HepG2 (cell line): Measurements from ENCODE around the gene MRPL50. TPM values are rescaled to one million over a fixed set of nuclear protein-coding genes. Genes with fewer than 3 reads are reported as not detected.
A peak's percentile ranks its signal among the peaks of the same experiment; 100 is the strongest.

Source experiments
- ARID2 ChIP-seq: sonication (generic); formaldehyde crosslinking; IDR thresholded peaks from 2 replicates; pipeline ENCODE4 v1.8.1; 2022; ENCODE audit warnings: mild to moderate bottlenecking, missing genetic modification reagents, borderline replicate concordance
- ARID3A ChIP-seq: IDR thresholded peaks from 2 replicates; pipeline ENCODE4 v1.6.1; 2012; ENCODE audit warnings: low read depth, low read length, improper control_type of control experiment
- FOXP4 ChIP-seq: sonication (generic); formaldehyde crosslinking; IDR thresholded peaks from 2 replicates; pipeline ENCODE4 v1.4.0; 2020; ENCODE audit warnings: missing genetic modification reagents
- MZF1 ChIP-seq: sonication (generic); formaldehyde crosslinking; IDR thresholded peaks from 2 replicates; pipeline ENCODE4 v1.8.1; 2023; ENCODE audit warnings: mild to moderate bottlenecking, missing genetic modification reagents, borderline replicate concordance
- NFIC ChIP-seq: IDR thresholded peaks from 2 replicates; pipeline ENCODE4 v1.6.1; 2012; ENCODE audit warnings: mild to moderate bottlenecking, low read length, inconsistent platforms
- NKX3-1 ChIP-seq: sonication (generic); formaldehyde crosslinking; IDR thresholded peaks from 2 replicates; pipeline ENCODE4 v1.5.0; 2020; ENCODE audit warnings: missing genetic modification reagents
- PLSCR1 ChIP-seq: sonication (generic); formaldehyde crosslinking; IDR thresholded peaks from 2 replicates; pipeline ENCODE4 v1.5.0; 2020; ENCODE audit warnings: missing genetic modification reagents, mild to moderate bottlenecking, borderline replicate concordance
- RNF219 ChIP-seq: sonication (generic); formaldehyde crosslinking; IDR thresholded peaks from 2 replicates; pipeline ENCODE4 v1.5.0; 2020; ENCODE audit warnings: mild to moderate bottlenecking, missing genetic modification reagents
- RXRA ChIP-seq: sonication (generic); formaldehyde crosslinking; IDR thresholded peaks from 2 replicates; pipeline ENCODE4 v1.5.1; 2020; ENCODE audit warnings: missing genetic modification reagents
- SKIL ChIP-seq: sonication (generic); formaldehyde crosslinking; IDR thresholded peaks from 2 replicates; pipeline ENCODE4 v1.8.0; 2022; ENCODE audit warnings: missing genetic modification reagents, mild to moderate bottlenecking, moderate library complexity, borderline replicate concordance
- SNAPC5 ChIP-seq: sonication (generic); formaldehyde crosslinking; IDR thresholded peaks from 2 replicates; pipeline ENCODE4 v1.8.1; 2023; ENCODE audit warnings: mild to moderate bottlenecking, missing genetic modification reagents, borderline replicate concordance
- SOX5 ChIP-seq: IDR thresholded peaks from 2 replicates; pipeline ENCODE4 v1.6.1; 2016; ENCODE audit warnings: borderline replicate concordance
- TBX3 ChIP-seq: fragments of 450-650 bp; IDR thresholded peaks from 2 replicates; pipeline ENCODE4 v1.6.1; 2017; ENCODE audit warnings: antibody characterized with exemption, mild to moderate bottlenecking, inconsistent platforms, borderline replicate concordance
- ZFP36 ChIP-seq: fragments of 150-350 bp; IDR thresholded peaks from 2 replicates; pipeline ENCODE4 v1.6.1; 2018; ENCODE audit warnings: borderline replicate concordance, low read length, low read depth; ENCODE audit not compliant: partially characterized antibody
- ZNF574 ChIP-seq: sonication (generic); formaldehyde crosslinking; IDR thresholded peaks from 2 replicates; pipeline ENCODE4 v1.4.0; 2020; ENCODE audit warnings: missing genetic modification reagents
- ZNF772 ChIP-seq: sonication (generic); formaldehyde crosslinking; IDR thresholded peaks from 2 replicates; pipeline ENCODE4 v1.5.0; 2020; ENCODE audit warnings: mild to moderate bottlenecking, missing genetic modification reagents
- polyA plus RNA-seq, 8 experiments: library from polyadenylated mRNA; depleted of rRNA in 3 of 8; stranded (reverse) in 7 of 8; unstranded in 1 of 8; fragments of >200 nt; fragmentation: Illumina TruSeq in 4 of 8; extraction: Trizol in 4 of 8; gene quantifications; 2 replicates each; pipeline versions ENCODE4 v1.2.1 to v1.2.3, GENCODE V29; 2011 to 2016; ENCODE audit warnings: low read depth in 4 of 8, missing spikeins in 1 of 8, mixed read lengths in 1 of 8; ENCODE audit not compliant: insufficient read depth in 1 of 8
- total RNA-seq, 5 experiments: library from RNA; depleted of rRNA; stranded (reverse); fragments of >200 nt; fragmentation: Illumina TruSeq; extraction: Trizol; gene quantifications; 2 replicates each; pipeline ENCODE4 v1.2.3, GENCODE V29; 2016; ENCODE audit warnings: low read depth in 1 of 5

MRPL50 gene
- total and polyA plus RNA-seq, 2 of the 13 experiments (the other 11 are each of a cell fraction or from before 2014, with no cell fraction given) = 37.1 to 70.0 TPM

GRCh38 chr9:101366038-101366756 lies 32.2 kb downstream of the MRPL50 start (continued):
- TF ChIP-seq SKIL (CRISPR knock-in tag) = no peak
- no peak for TF ChIP-seq NFIC
- TF ChIP-seq ARID3A = peak; percentile 79
- 0 out of 2 replicates have a peak, but pooled peaks have one; percentile 37 for TF ChIP-seq ARID2
- TF ChIP-seq ZNF772 (CRISPR knock-in tag) = peak; percentile 34; the same call in 1 of the 2 replicates
- no peak for TF ChIP-seq MZF1 (CRISPR knock-in tag)
- no peak for TF ChIP-seq SNAPC5 (CRISPR knock-in tag)
- TF ChIP-seq SOX5 (CRISPR knock-in tag) = peak; percentile 46; the same call in 1 of the 2 replicates
- no peak for TF ChIP-seq PLSCR1 (CRISPR knock-in tag)
- TF ChIP-seq TBX3 = no peak
- TF ChIP-seq RXRA (CRISPR knock-in tag) = no peak
- TF ChIP-seq NKX3-1 (CRISPR knock-in tag) = 0 out of 2 replicates have a peak, but pooled peaks have one; percentile 52
- TF ChIP-seq ZNF574 = no peak
- TF ChIP-seq RNF219 (CRISPR knock-in tag) = no peak
- TF ChIP-seq ZFP36 = no peak
- TF ChIP-seq FOXP4 (CRISPR knock-in tag) = peak; percentile 38; the same call in 1 of the 2 replicates
